SK-N-SH (cell line): ENCODE measurements around the gene CDH13. TPM values are rescaled to one million over a fixed set of nuclear protein-coding genes. Genes with fewer than 3 reads are reported as not detected.

Experiments used
- CTCF ChIA-PET: fragments of 300-600, 350-600 bp; formaldehyde crosslinking; extraction: SDS; loops from one replicate; lab custom pipeline; 2021; lab: Yijun Ruan, JAX
- POLR2A ChIA-PET: fragments of 350-600 bp; sonication (Branson Sonifier 250); formaldehyde crosslinking; extraction: SDS; loops from one replicate; lab custom pipeline; 2020; ENCODE audit warnings: antibody characterized with exemption, inconsistent platforms; lab: Yijun Ruan, JAX
- DNase-seq: peaks from one replicate; pipeline ENCODE4 v3.0.0; 2012
- H2AFZ ChIP-seq: fragments of 200-600 bp; sonication (generic); 2 replicates; pipeline ENCODE4 v1.8.1; 2016; ENCODE audit warnings: antibody characterized with exemption, mild to moderate bottlenecking, low read depth
- H3F3A ChIP-seq: fragments of 200-600 bp; sonication (generic); replicated peaks from 2 replicates; pipeline ENCODE3; 2016; ENCODE audit warnings: antibody characterized with exemption, mild to moderate bottlenecking; ENCODE audit not compliant: insufficient read depth
- H3K27ac ChIP-seq, 2 experiments: fragments of 200-500 bp in 1 of 2; fragments of 200-600 bp in 1 of 2; sonication (Bioruptor generic) in 1 of 2; sonication (generic), shearing (Covaris generic) in 1 of 2; 2 replicates each; pipeline versions ENCODE4 v1.5.1 to v1.6.1; 2014 to 2016; ENCODE audit warnings: low read depth in 2 of 2, inconsistent platforms in 1 of 2, low read length in 1 of 2, mild to moderate bottlenecking in 1 of 2, mixed read lengths in 1 of 2
- H3K27me3 ChIP-seq: fragments of 200-600 bp; sonication (generic), shearing (Covaris generic); 2 replicates; pipeline ENCODE4 v1.6.1; 2016; ENCODE audit warnings: mixed run types; ENCODE audit not compliant: insufficient read depth
- H3K36me3 ChIP-seq, 2 experiments: fragments of 200-500 bp in 1 of 2; fragments of 200-600 bp in 1 of 2; sonication (Bioruptor generic) in 1 of 2; sonication (generic) in 1 of 2; replicated peaks in 1 of 2; 2 replicates each; pipeline versions ENCODE3 to v1.5.1; 2014 to 2016; ENCODE audit warnings: low read length in 1 of 2, mild to moderate bottlenecking in 1 of 2; ENCODE audit not compliant: insufficient read depth in 2 of 2, control insufficient read depth in 1 of 2
- H3K4me1 ChIP-seq, 2 experiments: fragments of 200-500 bp in 1 of 2; fragments of 200-600 bp in 1 of 2; sonication (Bioruptor generic) in 1 of 2; sonication (generic), shearing (Covaris generic) in 1 of 2; 2 replicates each; pipeline versions ENCODE4 v1.5.1 to v1.6.1; 2014 to 2016; ENCODE audit warnings: low read depth in 1 of 2, low read length in 1 of 2, mixed run types in 1 of 2; ENCODE audit not compliant: insufficient read depth in 2 of 2, control insufficient read depth in 1 of 2
- H3K4me2 ChIP-seq: fragments of 200-600 bp; sonication (generic), shearing (Covaris generic); 2 replicates; pipeline ENCODE4 v1.6.1; 2017; ENCODE audit warnings: mixed run types
- H3K4me3 ChIP-seq, 2 experiments: fragments of 200-500 bp in 1 of 2; fragments of 200-600 bp in 1 of 2; sonication (Bioruptor generic) in 1 of 2; sonication (generic), shearing (Covaris generic) in 1 of 2; 2 replicates each; pipeline versions ENCODE4 v1.5.1 to v1.8.1; 2014 to 2016; ENCODE audit warnings: low read depth in 2 of 2, inconsistent platforms in 1 of 2, low read length in 1 of 2, mild to moderate bottlenecking in 1 of 2, mixed read lengths in 1 of 2, moderate library complexity in 1 of 2
- H3K79me2 ChIP-seq: fragments of 200-600 bp; sonication (generic); 2 replicates; pipeline ENCODE4 v1.8.1; 2017; ENCODE audit warnings: mild to moderate bottlenecking; ENCODE audit not compliant: insufficient read depth
- H3K9ac ChIP-seq: fragments of 200-600 bp; sonication (generic); 2 replicates; pipeline ENCODE4 v1.6.1; 2017; ENCODE audit warnings: mixed run types
- H3K9me2 ChIP-seq: fragments of 200-600 bp; sonication (generic); 2 replicates; pipeline ENCODE4 v1.6.1; 2017; ENCODE audit warnings: mixed run types
- H3K9me3 ChIP-seq: fragments of 200-600 bp; sonication (generic); 2 replicates; pipeline ENCODE4 v1.6.1; 2017; ENCODE audit warnings: mixed run types, mild to moderate bottlenecking, moderate library complexity
- H4K20me1 ChIP-seq: fragments of 200-600 bp; sonication (generic); 2 replicates; pipeline ENCODE4 v1.6.1; 2017; ENCODE audit warnings: mild to moderate bottlenecking, mixed run types; ENCODE audit not compliant: insufficient read depth
- CHD2 ChIP-seq: fragments of 150-350 bp; IDR thresholded peaks from 2 replicates; pipeline ENCODE4 v1.6.1; 2018; ENCODE audit warnings: low read length; ENCODE audit not compliant: partially characterized antibody
- ELF1 ChIP-seq: IDR thresholded peaks from 2 replicates; pipeline ENCODE4 v1.4.0; 2012
- GABPA ChIP-seq: IDR thresholded peaks from 2 replicates; pipeline ENCODE4 v1.4.0; 2012; ENCODE audit warnings: low read depth, mild to moderate bottlenecking
- JUND ChIP-seq: IDR thresholded peaks from 2 replicates; pipeline ENCODE4 v1.4.0; 2012
- MEF2A ChIP-seq: IDR thresholded peaks from 2 replicates; pipeline ENCODE4 v1.4.0; 2012; ENCODE audit warnings: low read depth, borderline replicate concordance
- MXI1 ChIP-seq: IDR thresholded peaks from 2 replicates; pipeline ENCODE4 v1.6.1; 2012; ENCODE audit warnings: mild to moderate bottlenecking, low read depth, low read length, improper control_type of control experiment
- NFIC ChIP-seq: IDR thresholded peaks from 2 replicates; pipeline ENCODE4 v1.4.0; 2012; ENCODE audit warnings: borderline replicate concordance
- NRF1 ChIP-seq: IDR thresholded peaks from 2 replicates; pipeline ENCODE4 v1.6.1; 2012; ENCODE audit warnings: low read depth, mild to moderate bottlenecking, low read length
- RCOR1 ChIP-seq: fragments of 150-350 bp; IDR thresholded peaks from 2 replicates; pipeline ENCODE4 v1.6.1; 2017; ENCODE audit warnings: antibody characterized with exemption, low read length
- RFX5 ChIP-seq: IDR thresholded peaks from 2 replicates; pipeline ENCODE4 v1.6.1; 2012; ENCODE audit warnings: mild to moderate bottlenecking, improper control_type of control experiment, low read length
- SMC3 ChIP-seq: IDR thresholded peaks from 2 replicates; pipeline ENCODE4 v1.6.1; 2012; ENCODE audit warnings: low read depth, low read length, improper control_type of control experiment
- TCF12 ChIP-seq: IDR thresholded peaks from 2 replicates; pipeline ENCODE4 v1.4.0; 2012
- WGBS: methylation state at CpG from one replicate; pipeline ENCODE4 v1.1.6; 2017; ENCODE audit warnings: low lambda C conversion rate; 5-methylcytosine and 5-hydroxymethylcytosine counted together
- polyA plus RNA-seq, 3 experiments: library from polyadenylated mRNA; depleted of rRNA; stranded (reverse); fragments of >200 nt; gene quantifications; 2 replicates each; pipeline ENCODE4 v1.2.3, GENCODE V29; 2012
- TF ChIP-seq, protein P1 (sequence below): fragments of 200-600 bp; sonication (generic); IDR thresholded peaks from 2 replicates; pipeline ENCODE4 v1.6.1; 2017; ENCODE audit warnings: antibody characterized with exemption, mild to moderate bottlenecking, moderate library complexity
- TF ChIP-seq, protein P2 (sequence below): fragments of 150-350 bp; IDR thresholded peaks from 2 replicates; pipeline ENCODE4 v1.6.1; 2017; ENCODE audit warnings: antibody characterized with exemption, low read length, low read depth, borderline replicate concordance
- TF ChIP-seq, protein P3 (sequence below): IDR thresholded peaks from 2 replicates; pipeline ENCODE4 v1.4.0; 2012; ENCODE audit warnings: low read depth, borderline replicate concordance

Gene CDH13
- polyA plus RNA-seq, 1 of the 3 experiments (the other 2 are of a cell fraction) = 93.0 TPM

DNA sequence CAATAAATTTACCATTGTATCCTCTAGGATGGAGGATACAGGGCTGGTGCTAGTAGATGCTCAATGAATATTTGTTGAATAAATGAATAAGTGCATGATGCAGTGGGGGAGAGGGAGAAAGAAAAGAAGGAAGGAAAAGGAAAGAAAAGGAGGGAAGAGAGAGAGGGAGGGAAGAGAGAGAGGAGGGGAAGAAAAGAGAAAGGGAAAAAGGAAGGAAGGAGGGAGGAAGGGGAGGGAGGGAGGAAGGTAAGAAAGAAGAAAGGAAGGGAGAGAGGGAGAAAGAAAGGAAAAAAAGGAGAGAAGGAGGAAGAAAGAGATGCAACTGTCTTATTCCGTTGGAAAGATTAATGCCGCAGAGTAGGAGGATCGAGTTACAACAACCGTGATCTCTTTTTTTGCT lies 1211.4 kb downstream of the CDH13 start:
- Histone ChIP-seq H3K79me2 (no peaks in the 10 kb centered on the region), H3K9me2 (no peaks in the 10 kb centered on the region), H3K27ac (no peak overlapping the region), H3K4me2 (no peak overlapping the region), H4K20me1 (no peaks in the 10 kb centered on the region), H3K9ac (no peak overlapping the region), H3K9me3 (no peaks in the 10 kb centered on the region), H3K4me1 (peaks cover 0 to 7% of the 10 kb centered on the region in 2 experiments; a peak in 2 of 4 replicates), H3K36me3 (no peaks in the 10 kb centered on the region), H3K27me3 (no peaks in the 10 kb centered on the region), H2AFZ (no peak overlapping the region), H3K4me3 (no peak overlapping the region), H3F3A (no peaks in the 10 kb centered on the region)
- POLR2A ChIA-PET = no interaction called here
- TF ChIP-seq NFIC = no peak
- TF ChIP-seq, protein P1, sequence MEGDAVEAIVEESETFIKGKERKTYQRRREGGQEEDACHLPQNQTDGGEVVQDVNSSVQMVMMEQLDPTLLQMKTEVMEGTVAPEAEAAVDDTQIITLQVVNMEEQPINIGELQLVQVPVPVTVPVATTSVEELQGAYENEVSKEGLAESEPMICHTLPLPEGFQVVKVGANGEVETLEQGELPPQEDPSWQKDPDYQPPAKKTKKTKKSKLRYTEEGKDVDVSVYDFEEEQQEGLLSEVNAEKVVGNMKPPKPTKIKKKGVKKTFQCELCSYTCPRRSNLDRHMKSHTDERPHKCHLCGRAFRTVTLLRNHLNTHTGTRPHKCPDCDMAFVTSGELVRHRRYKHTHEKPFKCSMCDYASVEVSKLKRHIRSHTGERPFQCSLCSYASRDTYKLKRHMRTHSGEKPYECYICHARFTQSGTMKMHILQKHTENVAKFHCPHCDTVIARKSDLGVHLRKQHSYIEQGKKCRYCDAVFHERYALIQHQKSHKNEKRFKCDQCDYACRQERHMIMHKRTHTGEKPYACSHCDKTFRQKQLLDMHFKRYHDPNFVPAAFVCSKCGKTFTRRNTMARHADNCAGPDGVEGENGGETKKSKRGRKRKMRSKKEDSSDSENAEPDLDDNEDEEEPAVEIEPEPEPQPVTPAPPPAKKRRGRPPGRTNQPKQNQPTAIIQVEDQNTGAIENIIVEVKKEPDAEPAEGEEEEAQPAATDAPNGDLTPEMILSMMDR = no peak
- CTCF ChIA-PET = interaction anchor here (4.0 kb wide), 1 partner anchor 12 kb away, joined by 26 read pairs; no protein-coding TSS in a partner anchor
- 51% methylated on average over 4 of the region's 4 CpGs for WGBS
- no peak for DNase-seq

DNA sequence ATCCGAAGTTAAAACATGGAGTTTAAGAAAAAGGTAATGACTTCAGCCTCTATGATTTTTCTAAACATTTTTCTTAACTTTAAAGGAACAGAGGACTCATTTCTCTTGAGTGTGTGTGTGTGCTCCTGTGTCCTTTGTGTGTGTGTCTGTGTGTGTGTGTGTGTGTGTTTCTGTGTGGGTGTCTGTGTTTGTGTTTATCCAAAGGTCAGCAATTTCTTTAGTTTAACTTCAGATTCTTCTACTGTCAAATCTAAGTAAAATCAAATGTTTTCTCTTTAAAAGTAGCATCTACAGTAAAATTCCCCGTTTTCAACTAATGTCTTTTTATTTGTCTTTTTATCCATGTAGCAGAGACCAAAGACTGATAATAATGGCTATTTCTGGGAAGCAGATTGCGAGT lies 1212.8 kb downstream of the CDH13 start:
- H3K9me3 ChIP-seq = no peaks in the 10 kb centered on the region
- ChIA-PET POLR2A (no interaction called here), CTCF (interaction anchor here (0.8 kb wide), 1 partner anchor 88 kb away, joined by 3 read pairs; no protein-coding TSS in a partner anchor)
- no peak overlapping the region for H3K9ac ChIP-seq
- H3K79me2 ChIP-seq = no peaks in the 10 kb centered on the region
- H2AFZ ChIP-seq = no peak overlapping the region
- no peaks in the 10 kb centered on the region for H4K20me1 ChIP-seq
- no peaks in the 10 kb centered on the region for H3F3A ChIP-seq
- H3K36me3 ChIP-seq = no peaks in the 10 kb centered on the region
- no peak overlapping the region for H3K27ac ChIP-seq
- DNase-seq = no peak
- H3K4me3 ChIP-seq = no peak overlapping the region
- no peaks in the 10 kb centered on the region for H3K27me3 ChIP-seq
- H3K9me2 ChIP-seq = no peaks in the 10 kb centered on the region
- no peak for TF ChIP-seq RFX5
- TF ChIP-seq NRF1 = no peak
- TF ChIP-seq, protein P2, sequence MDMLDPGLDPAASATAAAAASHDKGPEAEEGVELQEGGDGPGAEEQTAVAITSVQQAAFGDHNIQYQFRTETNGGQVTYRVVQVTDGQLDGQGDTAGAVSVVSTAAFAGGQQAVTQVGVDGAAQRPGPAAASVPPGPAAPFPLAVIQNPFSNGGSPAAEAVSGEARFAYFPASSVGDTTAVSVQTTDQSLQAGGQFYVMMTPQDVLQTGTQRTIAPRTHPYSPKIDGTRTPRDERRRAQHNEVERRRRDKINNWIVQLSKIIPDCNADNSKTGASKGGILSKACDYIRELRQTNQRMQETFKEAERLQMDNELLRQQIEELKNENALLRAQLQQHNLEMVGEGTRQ = no peak
- TF ChIP-seq JUND = no peak
- no peak for TF ChIP-seq GABPA
- TF ChIP-seq RCOR1 = no peak
- TF ChIP-seq CHD2 = no peak
- no peak for TF ChIP-seq MEF2A
- TF ChIP-seq, protein P3, sequence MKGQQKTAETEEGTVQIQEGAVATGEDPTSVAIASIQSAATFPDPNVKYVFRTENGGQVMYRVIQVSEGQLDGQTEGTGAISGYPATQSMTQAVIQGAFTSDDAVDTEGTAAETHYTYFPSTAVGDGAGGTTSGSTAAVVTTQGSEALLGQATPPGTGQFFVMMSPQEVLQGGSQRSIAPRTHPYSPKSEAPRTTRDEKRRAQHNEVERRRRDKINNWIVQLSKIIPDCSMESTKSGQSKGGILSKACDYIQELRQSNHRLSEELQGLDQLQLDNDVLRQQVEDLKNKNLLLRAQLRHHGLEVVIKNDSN = no peak
- no peak for TF ChIP-seq TCF12
- TF ChIP-seq ELF1 = no peak
- no peak for TF ChIP-seq SMC3
- TF ChIP-seq MXI1 = no peak
- no peak overlapping the region for H3K4me2 ChIP-seq
- 27% methylated on average over 3 of the region's 3 CpGs for WGBS
- peaks cover 0 to 7% of the 10 kb centered on the region in 2 experiments; a peak in 2 of 4 replicates for H3K4me1 ChIP-seq
